ENCODE results near the gene TMEM131L.
"Not testable (repeated sequence)": the region's sequence is repeated elsewhere in the genome, so short reads cannot be mapped to it uniquely, and the experiment has no call there.

Gene TMEM131L

DNA sequence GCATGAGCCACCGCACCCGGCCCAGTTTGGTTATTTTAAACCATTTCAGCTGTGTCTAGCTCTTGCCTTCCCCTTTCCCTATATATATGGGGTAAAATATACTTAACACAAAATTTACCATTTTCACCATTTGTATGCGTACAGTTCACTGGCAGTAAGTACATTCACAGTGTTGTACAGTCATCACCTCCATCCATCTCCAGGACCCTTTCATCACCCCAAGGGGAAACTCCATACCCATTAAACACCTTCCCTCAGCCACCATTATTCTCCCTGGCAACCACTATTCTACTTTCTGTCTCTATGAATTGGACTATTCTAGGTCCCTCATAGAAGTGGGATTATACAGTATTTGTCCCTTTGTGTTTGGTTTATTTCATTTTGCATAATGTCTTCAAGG is 106.4 kb downstream of the TMEM131L start:
- no peak for DNase-seq (ENCODE audit: low read depth in 4 of 4, low spot score in 1 of 4)

DNA sequence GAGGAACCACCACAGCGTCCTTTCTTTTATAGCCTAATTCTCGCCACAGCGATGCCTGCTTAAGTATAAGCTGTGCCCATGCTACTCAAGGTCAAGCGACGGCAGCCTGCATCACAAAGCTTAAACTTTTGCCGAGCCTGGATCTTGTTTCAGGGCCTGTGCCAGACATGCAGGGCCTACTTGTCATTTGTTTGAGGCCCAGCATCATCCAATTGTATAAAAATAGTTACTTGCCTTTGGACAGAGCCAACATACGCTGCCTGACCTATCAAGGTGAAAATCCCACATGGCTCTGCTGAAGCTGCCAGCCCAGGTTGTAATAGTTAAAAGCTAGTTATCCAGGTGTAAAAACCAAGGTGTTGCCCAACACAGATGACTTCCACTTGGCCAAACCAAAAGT is 107.1 kb downstream of the TMEM131L start:
- no peak for DNase-seq (ENCODE audit: low read depth in 4 of 4, low spot score in 1 of 4)

DNA sequence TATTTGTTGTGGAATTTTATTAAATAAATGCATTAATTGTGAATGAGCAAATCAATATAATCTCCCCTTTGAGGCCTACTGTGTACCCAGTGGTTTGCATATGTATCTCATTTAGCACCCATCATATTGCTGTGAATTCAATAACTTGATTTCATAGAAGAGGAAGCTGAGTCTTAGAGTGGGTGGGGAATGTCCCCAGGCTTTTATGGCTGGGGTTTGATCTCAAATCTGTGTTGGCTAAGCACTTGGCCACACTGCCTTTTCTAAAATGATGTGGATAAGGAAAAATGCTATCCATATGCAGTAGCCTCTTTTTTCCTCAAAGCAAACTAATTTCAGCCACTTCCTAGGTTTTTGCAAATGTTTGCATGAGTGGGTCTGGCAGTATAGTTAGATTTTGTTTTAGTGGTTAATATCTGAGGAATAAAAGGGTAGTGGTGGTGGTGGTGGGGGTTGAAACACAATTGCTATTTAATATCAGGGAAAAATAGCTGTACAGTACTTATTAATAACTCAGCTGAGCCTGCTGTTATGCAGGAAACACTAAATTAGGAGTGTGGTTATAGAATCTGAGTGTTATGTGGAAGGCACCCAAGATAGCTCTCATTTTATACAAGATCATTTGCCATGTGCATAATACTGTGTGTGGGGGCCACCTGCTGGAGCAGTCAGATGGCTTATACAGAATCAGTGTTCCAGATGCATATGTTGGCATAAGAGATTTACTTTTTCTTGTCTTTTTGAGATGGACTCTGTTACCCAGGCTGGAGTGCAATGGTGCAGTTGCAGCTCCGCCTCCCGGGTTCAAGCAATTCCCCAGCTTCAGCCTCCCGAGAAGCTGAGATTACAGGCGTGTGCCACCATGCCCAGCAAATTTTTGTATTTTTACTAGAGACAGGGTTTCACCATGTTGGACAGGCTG is 108.0 kb downstream of the TMEM131L start:
- DNase-seq (ENCODE audit: low read depth in 4 of 4, low spot score in 1 of 4), result peak in 3 of 4 experiments; percentile 23 to 25 (median 25)

DNA sequence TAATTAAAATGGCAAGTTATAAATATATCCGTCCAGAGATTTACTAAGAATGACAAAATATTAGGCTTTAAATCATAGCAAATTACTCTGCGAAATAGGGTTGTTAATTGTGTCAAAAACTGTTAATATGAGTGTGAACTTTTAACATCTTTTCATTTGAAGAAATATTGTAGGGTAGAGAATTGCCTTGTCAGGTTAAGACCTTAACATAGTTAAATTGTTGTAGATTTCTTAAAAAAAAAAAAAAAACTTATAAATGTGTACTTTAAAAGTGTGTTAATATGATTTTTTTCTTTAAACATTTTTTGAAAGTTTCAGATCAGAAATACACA is 110.2 kb downstream of the TMEM131L start:
- DNase-seq (ENCODE audit: low read depth in 4 of 4, low spot score in 1 of 4), result no peak

DNA sequence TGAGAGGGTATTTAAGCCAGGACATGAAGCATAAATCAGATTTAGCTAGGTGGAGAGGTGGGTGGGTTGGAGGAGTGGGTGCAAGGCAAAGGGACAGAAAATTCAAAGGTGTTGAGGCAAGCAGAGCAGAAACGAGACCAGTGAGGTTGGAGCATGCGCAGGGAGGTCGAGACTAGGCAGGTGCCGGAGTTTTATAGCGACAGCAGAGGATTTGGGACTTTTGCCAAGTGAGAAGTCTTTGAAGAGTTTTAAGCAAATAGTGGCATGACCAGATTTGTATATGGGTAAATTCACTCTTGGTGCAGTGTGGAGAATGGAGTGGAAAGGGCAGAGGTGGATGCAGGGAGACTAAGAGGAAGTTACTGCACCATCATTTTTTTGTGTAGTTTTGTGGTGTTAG is 110.9 kb downstream of the TMEM131L start:
- DNase-seq (ENCODE audit: low read depth in 4 of 4, low spot score in 1 of 4), result no peak

DNA sequence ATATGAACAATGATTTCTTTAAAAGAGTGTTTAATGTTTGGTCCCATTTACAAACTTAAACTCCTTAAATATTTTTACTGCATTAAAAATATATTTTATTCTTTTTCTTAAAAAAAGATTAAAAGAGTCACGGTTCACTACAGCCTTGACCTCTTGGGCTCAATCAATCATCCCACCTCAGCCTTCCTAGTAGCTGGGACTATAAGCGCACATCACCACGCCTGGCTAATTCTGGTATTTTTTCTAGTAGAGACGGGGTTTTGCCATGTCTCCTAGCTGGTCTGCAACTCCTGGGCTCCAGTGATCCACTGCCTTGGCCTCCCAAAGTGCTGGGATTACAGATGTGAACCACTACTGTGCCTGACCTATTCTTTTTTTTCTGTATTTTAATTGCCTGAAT is 113.2 kb downstream of the TMEM131L start:
- DNase-seq (ENCODE audit: low read depth in 4 of 4, low spot score in 1 of 4), result no peak

DNA sequence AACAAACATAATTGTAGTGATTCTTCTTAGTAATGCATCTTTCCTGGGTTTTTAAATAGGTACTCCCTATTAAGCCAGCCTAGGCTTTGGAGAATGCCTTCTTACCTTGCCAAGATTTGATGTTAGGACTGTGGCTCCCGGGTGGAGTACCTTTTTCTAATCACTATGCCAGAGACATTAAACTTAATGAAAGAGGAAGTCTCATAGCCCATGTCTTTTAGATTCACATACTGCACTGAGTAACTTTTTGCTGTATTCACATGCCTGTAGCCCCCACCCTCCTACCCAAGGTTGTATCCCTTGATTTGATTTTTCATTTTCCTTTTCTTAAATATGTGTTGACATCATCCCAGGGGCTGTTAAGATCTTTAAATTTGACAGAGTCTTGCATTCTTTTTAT is 113.7 kb downstream of the TMEM131L start:
- no peak for DNase-seq (ENCODE audit: low read depth in 4 of 4, low spot score in 1 of 4)

DNA sequence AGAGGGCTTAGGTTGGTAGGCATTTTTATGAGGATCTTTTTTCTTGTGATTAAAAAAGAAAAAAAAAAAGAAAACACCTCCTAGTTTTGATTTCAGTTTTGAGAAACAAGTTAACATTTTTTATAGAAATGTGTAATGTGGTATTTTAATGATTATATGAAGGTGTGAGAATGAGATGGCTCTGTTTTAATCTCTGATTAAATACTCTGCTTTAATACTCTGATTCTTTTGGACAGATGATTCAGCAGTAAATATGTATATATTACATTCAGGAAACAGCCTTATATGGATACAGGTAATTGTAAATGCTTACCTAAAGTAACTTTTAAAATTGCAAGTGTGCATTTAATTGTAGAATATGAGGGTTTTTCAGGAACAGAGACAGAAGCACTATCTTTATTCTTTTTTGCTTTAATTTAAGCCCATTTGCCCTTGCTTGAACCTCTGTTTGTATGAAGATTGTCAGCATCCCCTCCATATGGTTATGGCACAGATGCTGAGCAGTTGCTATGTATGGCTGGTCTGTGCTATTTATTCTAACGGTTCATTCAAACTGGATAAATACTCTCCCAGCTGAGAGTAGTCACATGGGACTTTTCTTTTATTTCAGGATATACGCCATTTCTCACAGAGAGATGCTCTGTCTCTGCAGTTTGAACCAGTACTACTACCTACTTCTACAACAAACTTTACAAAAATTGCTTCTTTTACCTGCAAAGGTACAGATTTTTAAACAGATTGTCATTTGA is 117.0 kb downstream of the TMEM131L start:
- DNase-seq (ENCODE audit: low read depth in 4 of 4, low spot score in 1 of 4), result no peak

DNA sequence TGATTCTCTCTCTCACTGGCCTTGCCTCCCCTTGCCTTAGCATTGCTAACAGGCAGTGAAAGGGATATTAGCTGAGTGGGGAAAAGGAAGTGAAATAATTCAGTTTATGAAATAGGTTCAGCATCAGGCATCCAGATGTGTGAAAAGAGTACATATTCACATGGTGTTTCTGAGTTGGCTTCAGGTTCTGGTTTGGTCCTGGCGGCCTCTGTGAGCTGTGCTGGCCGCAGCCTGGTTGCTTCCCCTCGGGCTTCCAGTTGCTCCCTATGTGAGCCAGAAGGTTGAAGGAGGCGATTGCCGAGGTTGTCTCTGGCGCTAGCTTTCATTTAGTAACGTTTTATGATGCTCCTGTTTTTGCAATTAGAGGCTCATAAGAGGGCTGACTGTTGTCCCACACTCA is 118.9 kb downstream of the TMEM131L start:
- no peak for DNase-seq (ENCODE audit: low read depth in 4 of 4, low spot score in 1 of 4)

DNA sequence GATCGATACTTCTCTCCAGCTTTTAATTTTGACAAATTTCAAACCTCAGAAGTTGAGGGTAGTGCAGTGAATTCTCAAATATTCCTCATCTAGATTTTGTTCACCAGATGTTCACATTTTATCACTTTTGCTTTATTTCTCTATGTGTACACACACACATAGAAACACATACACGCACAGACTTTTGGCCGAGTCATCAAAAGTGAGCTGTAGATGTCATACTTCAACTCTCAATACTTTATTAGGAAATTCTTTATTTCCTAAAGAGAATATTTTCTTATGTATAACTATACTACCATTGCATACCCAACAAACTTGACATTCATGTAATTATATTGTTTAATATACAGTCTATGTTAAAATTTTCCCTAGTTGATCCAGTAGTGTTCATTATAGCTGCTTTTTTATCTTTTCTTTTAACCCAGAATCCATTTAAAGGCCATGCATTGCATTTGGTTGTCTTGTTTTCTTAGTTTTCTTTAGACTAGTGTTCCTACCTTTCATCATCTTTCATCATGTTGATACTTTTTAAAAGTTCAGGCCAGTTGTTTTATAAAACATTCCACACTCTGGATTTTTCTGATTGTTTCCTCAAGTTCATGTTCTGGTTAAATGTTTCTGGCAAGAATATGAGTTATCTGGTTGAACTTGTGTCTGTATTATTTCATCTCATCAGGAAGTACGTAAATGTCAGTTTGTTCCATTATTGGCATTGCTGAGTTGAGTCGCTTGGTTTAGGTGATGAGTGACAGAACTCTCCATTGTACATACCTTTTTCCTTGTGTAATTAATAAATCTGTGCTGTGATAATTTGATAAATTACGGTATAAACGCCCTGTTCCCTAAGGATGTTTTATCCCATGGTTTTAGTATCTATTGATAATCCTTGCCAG is 123.8 kb downstream of the TMEM131L start:
- no peak for DNase-seq (ENCODE audit: low read depth in 4 of 4, low spot score in 1 of 4)

DNA sequence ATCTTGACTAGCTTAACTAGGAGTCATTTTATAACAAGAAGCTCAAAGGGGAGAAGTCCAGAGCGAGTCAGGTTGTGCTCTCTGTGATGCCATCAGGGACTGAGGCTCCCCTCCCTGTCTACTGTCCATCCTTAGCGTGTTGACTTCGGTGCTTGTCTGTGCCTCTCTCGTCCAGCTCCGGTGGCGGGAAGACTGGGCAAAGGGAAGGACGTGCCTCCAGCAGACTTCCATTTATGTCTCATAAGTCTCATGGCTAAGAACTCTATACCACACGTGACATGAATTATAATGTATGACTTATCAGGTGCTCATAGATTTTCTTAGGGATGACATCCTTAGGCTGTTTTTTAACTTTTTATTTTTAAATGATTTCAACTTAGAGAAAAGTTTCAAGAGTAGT is 125.3 kb downstream of the TMEM131L start:
- DNase-seq (ENCODE audit: low read depth in 4 of 4, low spot score in 1 of 4), result no peak

DNA sequence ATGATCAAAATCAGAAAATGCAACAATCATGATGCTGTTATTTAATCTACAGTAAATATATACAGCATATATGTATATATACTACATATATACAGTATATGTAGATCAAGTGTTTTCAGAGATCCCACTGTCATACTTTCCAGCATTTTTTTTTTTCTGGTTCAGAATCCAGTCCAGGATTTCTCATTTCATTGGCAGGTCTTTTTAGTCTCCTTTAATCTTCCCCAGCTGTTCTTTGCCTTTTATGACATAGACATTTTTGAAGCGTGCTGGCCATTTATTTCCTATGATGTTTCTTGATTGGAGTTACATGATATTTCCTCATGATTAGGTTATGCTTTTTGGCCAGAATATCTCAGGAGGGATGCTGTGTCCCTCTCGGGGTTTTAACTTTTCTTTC is 125.9 kb downstream of the TMEM131L start:
- DNase-seq (ENCODE audit: low read depth in 4 of 4, low spot score in 1 of 4), result no peak

DNA sequence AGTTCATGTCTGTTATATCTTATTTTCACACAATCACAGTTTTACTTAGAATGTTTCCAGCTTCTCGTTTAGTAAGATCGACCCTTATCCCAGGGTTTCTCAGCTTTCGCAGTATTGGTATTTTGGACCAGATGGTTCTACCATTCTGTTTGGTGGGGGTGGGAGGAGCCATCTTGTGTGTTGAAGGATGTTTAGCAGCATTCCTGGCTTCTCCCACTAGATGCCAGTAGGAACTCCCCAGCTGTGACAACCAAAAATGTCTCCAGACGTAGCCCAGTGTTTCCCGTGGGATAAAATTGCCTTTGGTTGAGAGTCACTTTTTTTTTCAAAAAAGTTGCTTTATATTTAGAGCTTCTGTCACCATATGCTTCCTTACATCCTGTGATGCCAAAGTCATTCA is 127.0 kb downstream of the TMEM131L start:
- no peak for DNase-seq (ENCODE audit: low read depth in 4 of 4, low spot score in 1 of 4)

DNA sequence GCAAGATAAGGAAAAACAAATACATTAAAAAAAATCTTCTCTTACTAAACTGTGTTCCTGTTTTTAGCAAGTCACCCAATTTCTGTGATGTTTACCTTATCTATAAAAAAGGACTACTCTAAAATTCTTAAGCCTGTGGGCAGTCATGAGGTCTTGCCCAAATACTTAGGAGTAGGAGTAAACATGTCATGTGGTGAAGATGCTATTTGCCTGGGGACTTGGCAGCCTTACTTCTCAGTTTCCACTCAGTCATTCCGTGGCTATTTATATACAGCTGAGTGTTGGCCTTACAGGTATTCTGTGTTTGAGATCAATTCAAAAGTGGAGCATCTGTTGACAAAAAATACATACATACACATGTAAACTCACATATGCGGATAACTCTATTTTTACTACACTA is 128.1 kb downstream of the TMEM131L start:
- DNase-seq (ENCODE audit: low read depth in 4 of 4, low spot score in 1 of 4), result no peak

DNA sequence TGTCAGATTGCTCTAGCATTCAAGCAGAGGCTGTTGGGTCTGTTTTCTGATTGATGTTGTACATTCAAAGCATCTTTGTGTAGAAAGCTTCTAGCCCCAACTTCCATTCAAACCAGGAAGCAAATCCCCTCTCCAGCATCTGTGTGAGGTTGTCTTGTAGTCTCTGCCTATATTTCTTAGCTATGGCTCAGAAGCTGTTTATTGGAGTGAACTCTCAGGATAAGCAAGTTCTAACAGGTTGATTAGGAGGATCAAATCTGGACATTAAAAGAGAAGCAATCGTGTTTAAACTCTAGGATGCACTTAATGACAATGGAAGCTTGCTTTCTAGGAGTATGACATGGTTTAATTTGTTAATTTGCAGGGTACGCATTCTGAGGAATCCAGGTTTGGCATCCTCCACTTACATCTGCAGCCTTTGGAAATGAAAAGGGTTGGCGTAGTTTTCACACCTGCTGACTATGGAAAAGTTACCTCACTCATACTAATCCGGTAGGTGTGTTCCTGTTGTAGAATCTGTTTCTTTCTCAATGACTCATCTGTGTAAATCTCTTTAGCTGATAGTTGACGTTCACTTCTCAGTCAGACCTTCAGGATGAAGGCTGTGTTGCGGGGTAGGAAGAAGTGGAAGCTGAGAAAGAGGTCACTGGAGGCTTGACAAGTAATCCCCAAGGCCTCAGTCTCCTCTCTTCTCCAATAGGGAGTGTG is 129.9 kb downstream of the TMEM131L start:
- DNase-seq (ENCODE audit: low read depth in 4 of 4, low spot score in 1 of 4), result no peak

DNA sequence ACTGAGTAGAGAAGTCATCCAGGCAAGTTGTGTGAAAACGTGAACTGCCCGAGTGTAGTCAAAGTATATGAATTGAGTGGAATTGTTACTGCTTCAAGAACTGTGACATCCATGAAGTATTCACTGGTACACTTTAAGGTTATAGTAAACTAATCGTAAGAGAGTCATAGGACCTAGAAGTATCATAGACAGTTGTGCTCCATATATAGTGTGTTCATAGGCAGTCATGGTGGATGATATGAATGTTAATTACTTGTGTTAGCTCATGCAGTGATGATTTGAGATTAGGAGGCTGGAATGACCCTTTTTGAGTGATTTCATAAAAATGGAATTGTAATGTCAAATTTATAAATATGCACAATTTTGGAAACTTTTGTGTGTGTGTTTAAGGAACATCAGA is 136.6 kb downstream of the TMEM131L start:
- no peak for DNase-seq (ENCODE audit: low read depth in 4 of 4, low spot score in 1 of 4)

DNA sequence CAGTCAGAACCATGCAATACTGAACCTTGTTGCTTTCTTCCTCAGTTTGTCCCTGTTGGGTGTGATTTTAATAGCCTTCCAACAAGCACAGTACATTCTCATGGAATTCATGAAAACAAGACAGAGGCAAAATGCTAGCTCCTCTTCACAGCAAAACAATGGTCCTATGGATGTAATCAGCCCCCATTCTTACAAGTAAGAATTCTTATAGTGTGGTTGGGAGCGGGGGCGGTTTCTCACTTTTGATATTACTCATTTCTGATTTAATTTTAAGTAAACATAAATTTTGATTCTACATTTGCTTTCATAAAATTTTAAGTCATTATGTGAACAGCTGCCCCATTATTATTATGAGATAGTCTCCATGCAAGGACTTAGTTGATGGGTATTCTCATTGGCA is 137.1 kb downstream of the TMEM131L start:
- peak in 1 of 4 experiments; percentile 13 for DNase-seq (ENCODE audit: low read depth in 4 of 4, low spot score in 1 of 4)

DNA sequence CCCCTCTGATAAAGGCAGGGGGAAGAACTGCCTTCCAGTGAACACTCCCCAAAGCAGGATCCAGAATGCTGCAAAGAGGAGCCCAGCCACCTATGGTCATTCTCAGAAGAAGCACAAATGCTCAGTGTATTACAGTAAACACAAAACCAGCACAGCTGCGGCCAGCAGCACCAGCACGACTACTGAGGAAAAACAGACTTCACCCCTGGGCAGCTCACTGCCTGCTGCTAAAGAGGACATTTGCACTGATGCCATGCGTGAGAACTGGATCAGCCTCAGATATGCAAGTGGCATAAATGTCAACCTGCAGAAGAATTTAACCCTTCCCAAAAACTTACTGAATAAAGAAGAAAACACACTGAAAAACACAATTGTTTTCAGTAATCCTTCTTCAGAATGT is 137.7 kb downstream of the TMEM131L start:
- DNase-seq (ENCODE audit: low read depth in 4 of 4, low spot score in 1 of 4), result no peak

DNA sequence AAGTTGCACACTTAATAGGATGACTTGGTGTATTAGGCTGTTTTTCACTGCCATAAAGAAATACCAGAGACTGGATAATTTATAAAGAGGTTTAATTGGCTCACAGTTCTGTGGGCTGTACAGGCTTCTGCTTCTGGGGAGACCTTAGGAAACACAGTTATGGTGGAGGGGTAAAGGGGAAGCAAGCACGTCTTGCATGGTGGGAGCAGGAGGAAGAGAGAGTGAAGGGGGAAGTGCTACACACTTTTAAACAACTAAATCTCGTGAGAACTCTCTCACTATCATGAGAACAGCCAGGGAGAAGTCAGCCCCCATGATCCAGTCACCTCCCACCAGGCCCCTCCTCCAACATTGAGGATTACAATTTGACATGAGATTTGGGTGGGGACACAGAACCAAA is 142.9 kb downstream of the TMEM131L start:
- not testable (repeated sequence) for DNase-seq (ENCODE audit: low read depth in 4 of 4, low spot score in 1 of 4)

DNA sequence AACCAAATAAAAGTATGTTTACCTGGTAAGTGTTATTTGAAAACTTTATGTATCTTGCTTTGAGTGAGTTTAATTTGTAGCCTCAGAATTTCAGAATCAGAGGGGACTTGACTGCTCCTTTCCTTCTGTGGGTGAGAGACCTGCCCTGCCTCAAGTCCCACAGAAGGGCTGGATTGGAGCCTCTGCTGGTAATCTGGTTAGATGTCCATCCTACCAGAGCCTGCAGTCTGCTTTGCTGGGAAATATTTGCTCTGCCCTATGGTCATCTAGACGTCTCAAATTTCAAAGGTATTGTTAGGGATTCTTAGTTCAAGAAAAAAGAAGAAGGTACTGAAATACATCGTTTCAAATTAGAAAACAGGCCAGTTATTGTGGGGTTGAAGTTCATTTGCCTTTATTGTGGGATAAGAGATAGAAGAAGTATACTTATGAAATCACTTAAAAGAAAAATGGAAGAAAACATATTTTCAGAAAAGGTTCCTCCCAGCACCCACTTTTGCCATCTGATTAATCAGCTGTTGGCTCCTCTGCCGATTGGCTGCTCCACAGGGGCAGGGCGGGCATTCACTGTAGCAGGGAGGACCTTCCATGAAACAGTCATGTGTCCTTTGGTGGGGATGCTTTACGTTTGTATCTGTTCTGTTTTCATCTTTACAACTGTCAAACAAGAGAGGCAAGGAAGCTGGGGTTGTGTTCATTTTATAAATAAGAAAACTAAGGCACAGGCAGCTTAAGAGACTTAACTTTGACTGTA is 144.6 kb downstream of the TMEM131L start:
- DNase-seq (ENCODE audit: low read depth in 4 of 4, low spot score in 1 of 4), result no peak

Measured in stimulated activated CD4-positive, alpha-beta T cell treated with anti-CD3 and anti-CD28 coated beads, Interleukin-1b, Interleukin-23, amount 100 ng/mL, for 24 hours (primary cell).